NCI-H2171 (cell line): ENCODE data around the gene KCNT2.
"Not testable (repeated sequence)": the region's sequence is repeated elsewhere in the genome, so short reads cannot be mapped to it uniquely, and the experiment has no call there.

Source experiments
- DNase-seq: peaks from one replicate; lab custom pipeline; 2025; lab: John Stamatoyannopoulos, UW

KCNT2 gene

GRCh38 chr1:196590012-196590708 is 18.1 kb downstream of the KCNT2 start:
- no peak for DNase-seq

GRCh38 chr1:196584696-196585095 is 23.5 kb downstream of the KCNT2 start:
- DNase-seq, result no peak

GRCh38 chr1:196577386-196577785 is 30.9 kb downstream of the KCNT2 start:
- DNase-seq, result no peak

GRCh38 chr1:196573226-196573625 is 35.0 kb downstream of the KCNT2 start:
- DNase-seq, result no peak

GRCh38 chr1:196567238-196567637 is 41.0 kb downstream of the KCNT2 start:
- no peak for DNase-seq

DNA sequence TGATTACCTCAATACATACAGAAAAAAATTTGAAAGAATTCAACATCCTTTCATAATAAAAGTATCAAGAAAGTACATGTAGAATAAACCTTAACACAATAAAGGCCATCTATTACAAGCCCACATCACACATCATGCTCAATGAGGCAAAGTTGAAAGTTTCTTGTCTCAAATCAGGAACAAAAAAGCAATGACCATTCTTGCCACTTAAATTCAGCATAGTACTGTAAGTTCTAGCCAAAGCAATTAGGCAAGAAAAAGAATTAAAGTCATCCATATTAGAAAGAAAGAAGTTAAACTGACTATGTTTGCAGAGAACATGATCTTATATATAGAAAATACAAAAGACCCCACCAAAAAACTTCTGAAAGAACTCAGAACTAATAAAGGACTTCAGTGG is 44.5 kb downstream of the KCNT2 start:
- DNase-seq, result no peak

- DNase-seq, result no peak
These were observed 48.9 kb downstream of the KCNT2 start for GRCh38 chr1:196559314-196559713.

GRCh38 chr1:196558411-196558810 is 49.8 kb downstream of the KCNT2 start:
- no peak for DNase-seq

DNA sequence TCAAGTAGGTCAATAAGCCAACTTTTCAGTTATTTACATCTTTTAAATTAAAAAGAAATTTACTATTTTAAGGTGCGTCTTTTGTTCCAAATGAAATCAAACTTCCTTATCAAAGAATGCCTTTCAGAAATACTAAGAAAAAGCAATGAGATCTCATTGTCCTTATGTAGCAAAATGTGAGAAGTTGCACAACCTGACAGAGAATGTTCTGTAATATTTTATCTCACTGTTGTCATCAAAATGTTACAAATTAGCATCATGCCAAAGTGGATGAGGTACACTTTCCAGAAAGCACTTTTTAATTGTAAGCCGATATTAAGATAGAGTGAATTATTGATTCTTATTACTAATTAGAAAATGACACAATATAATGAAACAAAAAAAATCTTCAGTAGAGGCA is 50.4 kb downstream of the KCNT2 start:
- DNase-seq, result no peak

- no peak for DNase-seq
These were observed 57.5 kb downstream of the KCNT2 start for GRCh38 chr1:196550731-196551130.

DNA sequence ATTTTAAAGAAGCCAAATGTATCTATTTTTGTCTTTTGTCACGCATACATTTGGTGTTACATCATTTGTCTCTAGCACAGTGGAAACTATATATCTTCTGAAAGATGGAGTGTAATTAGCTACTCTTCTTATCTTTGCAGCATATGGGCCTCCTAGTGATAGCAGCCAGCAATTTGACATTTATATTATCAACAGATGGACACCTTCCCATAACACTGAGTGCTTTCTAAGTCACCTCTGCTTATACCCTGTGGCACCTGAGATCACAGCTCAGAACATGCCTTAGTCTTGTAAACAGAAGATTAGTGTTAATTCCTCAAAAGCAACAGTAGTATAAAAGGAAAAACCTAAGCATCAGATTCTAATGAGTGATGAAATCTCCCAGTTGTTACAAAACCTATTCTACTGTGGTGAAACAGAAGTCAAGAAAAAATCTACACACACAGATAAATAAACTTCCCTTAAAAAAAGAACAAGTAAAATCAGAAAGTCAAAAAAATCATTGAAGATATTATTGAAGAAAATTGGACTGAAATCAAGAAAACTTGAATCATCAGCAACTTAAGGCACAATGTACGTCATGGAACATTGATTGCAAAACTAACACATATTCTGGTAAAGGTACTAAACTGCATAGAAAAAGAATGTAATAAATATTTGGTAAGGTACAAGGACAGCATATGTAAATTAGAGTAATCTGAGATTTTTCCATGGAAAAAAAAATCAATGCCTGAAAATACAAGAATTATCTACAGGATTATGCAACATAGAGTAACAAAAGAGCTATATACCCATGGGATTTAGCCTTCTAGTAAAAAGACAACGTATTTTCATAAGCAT is 61.7 kb downstream of the KCNT2 start:
- DNase-seq, result peak; percentile 60

GRCh38 chr1:196545222-196545621 is 63.0 kb downstream of the KCNT2 start:
- no peak for DNase-seq

DNA sequence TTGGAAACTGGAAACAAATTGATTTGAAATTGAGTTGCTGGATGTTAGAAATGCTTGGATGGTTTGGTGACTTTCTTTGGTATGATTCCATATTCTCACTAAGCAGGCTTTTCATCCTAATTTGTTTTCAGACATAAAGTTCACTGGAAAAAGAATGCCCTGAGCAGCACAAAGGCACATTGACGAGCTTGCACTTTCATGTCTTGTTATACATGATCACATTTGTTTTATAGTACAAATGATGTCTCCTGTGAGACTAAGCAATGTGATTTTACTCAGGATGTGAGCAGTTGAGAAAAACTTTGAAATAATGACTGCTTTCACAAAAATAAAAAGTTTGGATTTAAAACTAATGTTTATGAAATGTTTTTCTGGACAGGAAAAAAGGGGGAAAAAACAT is 63.6 kb downstream of the KCNT2 start:
- DNase-seq, result no peak

GRCh38 chr1:196543833-196544232 is 64.4 kb downstream of the KCNT2 start:
- no peak for DNase-seq

GRCh38 chr1:196538473-196538872 is 69.8 kb downstream of the KCNT2 start:
- no peak for DNase-seq

- peak; percentile 56 for DNase-seq
These were observed 72.5 kb downstream of the KCNT2 start for GRCh38 chr1:196535727-196536126.

- no peak for DNase-seq
These were observed 76.3 kb downstream of the KCNT2 start for GRCh38 chr1:196531737-196532524.

- DNase-seq, result no peak
These were observed 80.3 kb downstream of the KCNT2 start for GRCh38 chr1:196527919-196528318.

DNA sequence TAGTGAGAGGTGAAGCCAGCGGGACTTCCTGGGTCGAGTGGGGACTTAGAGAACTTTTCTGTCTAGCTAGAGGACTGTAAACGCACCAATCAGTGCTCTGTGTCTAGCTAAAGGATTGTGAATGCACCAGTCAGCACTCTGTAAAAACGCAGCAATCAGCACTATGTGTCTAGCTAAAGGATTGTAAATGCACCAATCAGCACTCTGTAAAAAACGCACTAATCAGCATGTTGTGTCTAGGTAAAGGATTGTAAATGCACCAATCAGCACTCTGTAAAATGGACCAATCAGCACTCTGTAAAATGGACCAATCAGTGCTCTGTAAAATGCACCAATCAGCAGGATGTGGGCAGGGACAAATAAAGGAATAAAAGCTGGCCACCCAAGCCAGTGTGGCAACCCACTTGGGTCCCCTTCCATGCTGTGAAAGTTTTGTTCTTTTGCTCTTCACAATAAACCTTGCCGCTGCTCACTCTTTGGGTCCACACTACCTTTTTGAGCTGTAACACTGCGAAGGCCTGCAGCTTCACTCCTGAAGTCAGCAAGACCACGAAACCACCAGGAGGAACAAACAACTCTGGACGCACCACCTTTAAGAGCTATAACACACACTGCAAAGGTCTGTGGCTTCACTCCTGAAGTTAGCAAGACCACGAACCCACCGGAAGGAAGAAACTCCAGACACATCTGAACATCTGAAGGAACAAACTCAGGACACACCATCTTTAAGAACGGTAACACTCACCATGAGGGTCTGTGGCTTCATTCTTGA is 85.5 kb downstream of the KCNT2 start:
- DNase-seq, result not testable (repeated sequence)

GRCh38 chr1:196517193-196517592 is 91.0 kb downstream of the KCNT2 start:
- DNase-seq, result no peak

DNA sequence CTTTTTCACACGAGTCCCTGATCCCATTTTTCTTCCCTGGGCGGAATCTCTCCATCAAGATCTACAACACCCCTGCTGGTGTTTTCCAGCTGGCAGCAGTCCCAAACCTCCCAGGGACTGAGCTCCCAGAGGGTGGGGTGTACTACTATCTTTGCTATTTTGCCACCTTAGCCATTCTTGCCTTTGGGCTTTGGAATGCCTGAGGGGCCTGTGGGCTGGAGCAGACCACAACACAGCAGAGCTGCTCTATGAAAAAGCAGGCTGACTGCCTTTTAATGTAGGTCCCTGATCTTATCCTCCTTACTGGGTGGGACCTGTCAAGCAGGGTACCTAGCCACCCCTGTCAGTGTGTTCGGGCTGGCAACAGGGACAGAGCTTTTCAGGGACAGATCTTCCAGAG is 91.9 kb downstream of the KCNT2 start:
- no peak for DNase-seq

- no peak for DNase-seq
These were observed 92.3 kb downstream of the KCNT2 start for GRCh38 chr1:196515904-196516303.
